OCI-LY7 (cell line): Measurements from ENCODE around the gene HSPB3.

Source experiments
- CTCF ChIP-seq: fragments of 200-600 bp; sonication (generic); conservative IDR thresholded peaks from 2 replicates; pipeline ENCODE4 v1.5.1; 2014; ENCODE audit warnings: mild to moderate bottlenecking, antibody characterized with exemption, low read length, moderate library complexity, mixed read lengths
- EZH2phosphoT487 ChIP-seq: fragments of 200-600 bp; sonication (generic); IDR thresholded peaks from 2 replicates; pipeline ENCODE4 v1.6.1; 2018; ENCODE audit warnings: low read depth, borderline replicate concordance, mild to moderate bottlenecking, mixed run types, antibody characterized with exemption, low read length, moderate library complexity, mixed read lengths

DNA sequence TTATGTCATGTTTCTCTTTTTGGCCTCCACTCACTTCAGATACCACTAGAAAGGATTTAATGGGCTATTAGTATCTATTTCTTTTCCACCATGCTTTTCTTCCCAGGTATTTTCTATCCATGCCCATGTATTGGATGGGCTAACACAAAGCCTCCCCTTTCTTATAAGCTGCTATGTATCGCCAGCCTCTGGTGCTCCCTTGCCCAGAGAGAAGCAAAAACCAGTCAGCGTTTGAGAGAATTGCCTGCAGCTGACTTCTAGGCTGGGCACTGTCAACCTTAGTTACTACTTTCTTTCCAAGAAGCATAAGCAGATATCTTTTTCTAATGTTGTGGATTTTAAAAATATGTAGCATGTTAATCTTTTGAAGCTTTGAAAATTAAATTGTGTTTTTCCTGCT lies 30.2 kb upstream of the HSPB3 start:
- TF ChIP-seq CTCF (no peak), EZH2phosphoT487 (no peak)
